ENCODE data around the gene CCDC85B.

The CCDC85B gene

GRCh38 chr11:65892661-65893317, 2.3 kb downstream of the CCDC85B start:
- no peak for TF ChIP-seq CTCF (IDR thresholded peaks at IDR 0.05; ENCODE audit: insufficient read depth, low read depth, low read length, missing control alignments)
- DNase-seq (ENCODE audit: low read depth): no peak
- H3K4me3 ChIP-seq (ENCODE audit: low read length): no peak overlapping the region

GRCh38 chr11:65894034-65894591, 3.6 kb downstream of the CCDC85B start:
- TF ChIP-seq CTCF (IDR thresholded peaks at IDR 0.05; ENCODE audit: insufficient read depth, low read depth, low read length, missing control alignments): no peak
- no peak overlapping the region for H3K4me3 ChIP-seq (ENCODE audit: low read length)
- DNase-seq (ENCODE audit: low read depth): no peak

- TF ChIP-seq CTCF (IDR thresholded peaks at IDR 0.05; ENCODE audit: insufficient read depth, low read depth, low read length, missing control alignments): no peak
- H3K4me3 ChIP-seq (ENCODE audit: low read length): no peak overlapping the region
- DNase-seq (ENCODE audit: low read depth): no peak
These were observed 5.1 kb downstream of the CCDC85B start for GRCh38 chr11:65895482-65895981.

GRCh38 chr11:65896034-65896999, 5.8 kb downstream of the CCDC85B start:
- no peak overlapping the region for H3K4me3 ChIP-seq (ENCODE audit: low read length)
- no peak for TF ChIP-seq CTCF (IDR thresholded peaks at IDR 0.05; ENCODE audit: insufficient read depth, low read depth, low read length, missing control alignments)
- no peak for DNase-seq (ENCODE audit: low read depth)

- no peak for TF ChIP-seq CTCF (IDR thresholded peaks at IDR 0.05; ENCODE audit: insufficient read depth, low read depth, low read length, missing control alignments)
- no peak overlapping the region for H3K4me3 ChIP-seq (ENCODE audit: low read length)
- no peak for DNase-seq (ENCODE audit: low read depth)
These were observed 6.6 kb downstream of the CCDC85B start for GRCh38 chr11:65897020-65897471.

GRCh38 chr11:65898656-65899355, 8.3 kb downstream of the CCDC85B start:
- no peak for TF ChIP-seq CTCF (IDR thresholded peaks at IDR 0.05; ENCODE audit: insufficient read depth, low read depth, low read length, missing control alignments)
- H3K4me3 ChIP-seq (ENCODE audit: low read length): peak overlapping the region; percentile 87
- peak; percentile 89 for DNase-seq (ENCODE audit: low read depth)

Measured in epithelial cell of esophagus (primary cell).